DOHH2 (cell line): ENCODE data around the gene LGALS1.

Source experiments
- H3F3A ChIP-seq: fragments of 200-600 bp; sonication (generic), shearing (Covaris generic); 2 replicates; pipeline ENCODE4 v1.6.0; 2016; ENCODE audit warnings: antibody characterized with exemption, mild to moderate bottlenecking; ENCODE audit not compliant: control insufficient read depth, insufficient read depth
- H3K27ac ChIP-seq: fragments of 200-600 bp; sonication (generic); 2 replicates; pipeline ENCODE4 v1.5.1; 2014; ENCODE audit warnings: low read depth, mild to moderate bottlenecking, low read length, moderate library complexity
- H3K27me3 ChIP-seq: fragments of 200-600 bp; sonication (generic); 2 replicates; pipeline ENCODE4 v1.6.1; 2014; ENCODE audit warnings: mild to moderate bottlenecking, low read length, mixed read lengths; ENCODE audit not compliant: control insufficient read depth
- H3K36me3 ChIP-seq: fragments of 200-600 bp; sonication (generic); 2 replicates; pipeline ENCODE4 v1.6.1; 2014; ENCODE audit warnings: mild to moderate bottlenecking, low read length, moderate library complexity, mixed read lengths; ENCODE audit not compliant: control insufficient read depth
- H3K4me1 ChIP-seq: fragments of 200-600 bp; sonication (generic); 2 replicates; pipeline ENCODE4 v1.6.1; 2014; ENCODE audit warnings: mild to moderate bottlenecking, low read length, mixed read lengths; ENCODE audit not compliant: control insufficient read depth
- H3K4me2 ChIP-seq: fragments of 200-600 bp; sonication (generic); 2 replicates; pipeline ENCODE4 v1.6.0; 2014; ENCODE audit warnings: mild to moderate bottlenecking, low read length, moderate library complexity
- H3K4me3 ChIP-seq: fragments of 200-600 bp; sonication (generic); 2 replicates; pipeline ENCODE4 v1.5.1; 2014; ENCODE audit warnings: mild to moderate bottlenecking, low read length, mixed read lengths
- H3K79me2 ChIP-seq: fragments of 200-600 bp; sonication (generic); 2 replicates; pipeline ENCODE4 v1.6.1; 2014; ENCODE audit warnings: mild to moderate bottlenecking, low read length, mixed read lengths; ENCODE audit not compliant: control insufficient read depth
- H3K9me2 ChIP-seq: fragments of 200-600 bp; sonication (generic); replicated peaks from 2 replicates; pipeline ENCODE4 v1.6.1; 2014; ENCODE audit warnings: mild to moderate bottlenecking, low read length, mixed read lengths; ENCODE audit not compliant: control insufficient read depth
- H3K9me3 ChIP-seq: fragments of 200-600 bp; sonication (generic); 2 replicates; pipeline ENCODE4 v1.6.1; 2014; ENCODE audit warnings: antibody characterized with exemption, low read length, mixed read lengths; ENCODE audit not compliant: control insufficient read depth, insufficient read depth
- H4K20me1 ChIP-seq: fragments of 200-600 bp; sonication (generic); 2 replicates; pipeline ENCODE4 v1.6.0; 2014; ENCODE audit warnings: low read depth, mild to moderate bottlenecking, antibody characterized with exemption, low read length, moderate library complexity; ENCODE audit not compliant: control insufficient read depth, insufficient read depth
- EZH2phosphoT487 ChIP-seq: fragments of 200-600 bp; sonication (generic); IDR thresholded peaks from 2 replicates; pipeline ENCODE4 v1.6.1; 2017; ENCODE audit warnings: borderline replicate concordance, mild to moderate bottlenecking, antibody characterized with exemption, low read length, moderate library complexity, mixed read lengths
- TF ChIP-seq, protein P1 (sequence below): fragments of 200-600 bp; sonication (generic); IDR thresholded peaks from one replicate; pipeline ENCODE4 v1.5.1; 2014; ENCODE audit warnings: antibody characterized with exemption, mild to moderate bottlenecking, low read depth, low read length; ENCODE audit not compliant: poor library complexity, severe bottlenecking

LGALS1 gene

DNA sequence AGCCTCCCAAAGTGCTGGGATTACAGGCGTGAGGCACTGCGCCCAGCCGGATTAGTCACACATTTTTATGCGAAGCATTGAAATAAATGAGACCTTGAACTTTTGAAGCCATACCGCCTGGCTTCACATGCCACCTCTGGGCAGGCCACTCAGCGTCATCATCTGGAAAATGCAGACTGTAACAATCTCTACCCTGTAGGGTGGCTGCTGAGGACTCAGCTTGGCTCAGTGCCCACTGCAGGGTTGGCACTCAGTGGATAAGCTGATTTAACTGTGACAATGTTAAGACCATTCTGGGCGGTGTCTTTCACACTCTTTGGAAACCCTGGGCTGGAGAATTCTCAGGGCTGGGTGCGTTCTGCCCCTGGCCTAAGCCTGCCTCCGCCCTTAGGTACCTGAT lies 27.5 kb upstream of the LGALS1 start:
- no peak overlapping the region for H3K27ac ChIP-seq
- H3F3A ChIP-seq = no peaks in the 10 kb centered on the region
- no peak overlapping the region for H3K4me3 ChIP-seq
- TF ChIP-seq EZH2phosphoT487 = no peak
- TF ChIP-seq, protein P1, sequence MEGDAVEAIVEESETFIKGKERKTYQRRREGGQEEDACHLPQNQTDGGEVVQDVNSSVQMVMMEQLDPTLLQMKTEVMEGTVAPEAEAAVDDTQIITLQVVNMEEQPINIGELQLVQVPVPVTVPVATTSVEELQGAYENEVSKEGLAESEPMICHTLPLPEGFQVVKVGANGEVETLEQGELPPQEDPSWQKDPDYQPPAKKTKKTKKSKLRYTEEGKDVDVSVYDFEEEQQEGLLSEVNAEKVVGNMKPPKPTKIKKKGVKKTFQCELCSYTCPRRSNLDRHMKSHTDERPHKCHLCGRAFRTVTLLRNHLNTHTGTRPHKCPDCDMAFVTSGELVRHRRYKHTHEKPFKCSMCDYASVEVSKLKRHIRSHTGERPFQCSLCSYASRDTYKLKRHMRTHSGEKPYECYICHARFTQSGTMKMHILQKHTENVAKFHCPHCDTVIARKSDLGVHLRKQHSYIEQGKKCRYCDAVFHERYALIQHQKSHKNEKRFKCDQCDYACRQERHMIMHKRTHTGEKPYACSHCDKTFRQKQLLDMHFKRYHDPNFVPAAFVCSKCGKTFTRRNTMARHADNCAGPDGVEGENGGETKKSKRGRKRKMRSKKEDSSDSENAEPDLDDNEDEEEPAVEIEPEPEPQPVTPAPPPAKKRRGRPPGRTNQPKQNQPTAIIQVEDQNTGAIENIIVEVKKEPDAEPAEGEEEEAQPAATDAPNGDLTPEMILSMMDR = no peak
- no peaks in the 10 kb centered on the region for H3K79me2 ChIP-seq
- H4K20me1 ChIP-seq = no peaks in the 10 kb centered on the region
- no peaks in the 10 kb centered on the region for H3K9me3 ChIP-seq
- H3K4me1 ChIP-seq = peaks cover 3% of the 10 kb centered on the region; the same call in 1 of the 2 replicates
- no peaks in the 10 kb centered on the region for H3K27me3 ChIP-seq
- H3K36me3 ChIP-seq = peaks cover 66% of the 10 kb centered on the region
- H3K4me2 ChIP-seq = no peak overlapping the region
- H3K9me2 ChIP-seq = no peaks in the 10 kb centered on the region

DNA sequence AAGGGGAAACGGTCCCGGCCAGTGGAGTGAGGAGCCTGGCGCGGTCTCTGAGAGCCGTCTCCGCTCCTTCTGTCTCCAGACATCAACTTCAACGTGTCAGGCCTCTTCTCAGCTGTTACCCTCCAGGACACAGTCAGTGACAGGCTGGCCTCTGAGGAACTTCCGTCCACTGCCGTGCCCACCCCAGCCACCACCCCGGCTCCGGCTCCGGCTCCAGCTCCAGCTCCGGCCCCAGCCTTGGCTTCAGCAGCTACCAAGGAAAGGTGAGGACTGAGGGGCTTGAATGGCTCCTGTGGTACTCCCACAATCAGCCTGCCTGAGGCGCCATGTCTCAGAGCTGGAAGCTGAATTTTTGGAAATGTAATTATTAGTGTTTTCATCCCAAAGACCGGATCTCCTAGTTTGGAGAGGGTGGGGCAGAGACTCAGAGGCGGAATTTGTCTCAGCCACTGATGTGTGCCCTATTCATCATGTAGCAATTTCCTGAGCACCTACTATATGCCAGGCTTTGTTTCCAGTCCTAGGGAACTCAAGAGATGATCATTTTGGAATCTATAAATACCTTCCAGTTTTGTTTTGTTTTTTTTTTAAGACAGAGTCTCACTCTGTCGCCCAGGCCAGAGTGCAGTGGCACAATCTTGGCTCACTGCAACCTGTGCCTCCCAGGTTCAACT lies 24.8 kb upstream of the LGALS1 start:
- H3K4me2 ChIP-seq = no peak overlapping the region
- H4K20me1 ChIP-seq = no peaks in the 10 kb centered on the region
- H3K27ac ChIP-seq = no peak overlapping the region
- H3K79me2 ChIP-seq = no peaks in the 10 kb centered on the region
- no peaks in the 10 kb centered on the region for H3K9me2 ChIP-seq
- 0 out of 2 replicates have a peak, but pooled peaks cover under 1% of the 10 kb centered on the region for H3K4me1 ChIP-seq
- no peaks in the 10 kb centered on the region for H3K27me3 ChIP-seq
- no peak overlapping the region for H3K4me3 ChIP-seq
- H3K9me3 ChIP-seq = no peaks in the 10 kb centered on the region
- peaks cover 53% of the 10 kb centered on the region for H3K36me3 ChIP-seq
- H3F3A ChIP-seq = no peaks in the 10 kb centered on the region
- TF ChIP-seq EZH2phosphoT487 = no peak
- TF ChIP-seq, protein P1 = no peak

DNA sequence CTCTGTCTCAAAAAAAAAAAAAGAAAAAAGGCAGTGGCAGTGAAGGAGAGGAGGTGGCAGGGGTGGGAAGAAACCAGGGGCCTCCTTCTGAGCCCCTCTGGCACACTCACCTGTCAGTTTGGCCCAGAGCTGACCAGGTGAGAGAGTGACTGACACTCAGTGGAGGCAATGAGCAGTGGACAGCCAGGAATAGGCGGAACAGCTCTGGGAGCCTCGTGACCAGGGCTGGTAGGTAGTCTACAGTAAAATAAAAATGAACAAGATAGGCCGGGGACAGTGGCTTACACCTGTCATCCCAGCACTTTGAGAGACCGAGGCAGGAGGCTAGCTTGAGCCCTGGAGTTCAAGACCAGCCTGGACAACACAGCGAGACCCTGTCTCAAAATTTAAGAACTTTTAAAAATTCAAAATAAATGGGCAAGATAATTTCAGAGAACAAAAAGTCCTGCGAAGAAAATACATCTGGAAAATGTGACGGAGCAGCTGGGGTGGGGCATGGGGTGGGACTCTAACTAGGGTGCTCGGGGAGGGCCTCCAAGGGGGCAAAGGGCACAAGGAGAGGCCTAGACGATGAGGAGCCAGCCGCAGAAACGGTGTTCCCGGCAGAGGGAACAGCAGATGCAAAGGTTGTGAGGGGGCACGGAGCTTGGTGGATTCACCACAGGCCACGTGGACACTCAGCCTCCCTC lies 20.7 kb upstream of the LGALS1 start:
- Histone ChIP-seq H3K36me3 (peaks cover 39% of the 10 kb centered on the region), H3K27ac (no peak overlapping the region), H3K27me3 (no peaks in the 10 kb centered on the region), H3F3A (peaks cover 10% of the 10 kb centered on the region), H4K20me1 (peaks cover 6% of the 10 kb centered on the region), H3K9me3 (no peaks in the 10 kb centered on the region), H3K4me1 (peaks cover 14% of the 10 kb centered on the region), H3K9me2 (no peaks in the 10 kb centered on the region), H3K79me2 (peaks cover 15% of the 10 kb centered on the region), H3K4me2 (no peak overlapping the region), H3K4me3 (no peak overlapping the region)
- TF ChIP-seq EZH2phosphoT487 = no peak
- TF ChIP-seq, protein P1 = no peak
